ENCODE measurements around the gene ZMYM4.

DNA sequence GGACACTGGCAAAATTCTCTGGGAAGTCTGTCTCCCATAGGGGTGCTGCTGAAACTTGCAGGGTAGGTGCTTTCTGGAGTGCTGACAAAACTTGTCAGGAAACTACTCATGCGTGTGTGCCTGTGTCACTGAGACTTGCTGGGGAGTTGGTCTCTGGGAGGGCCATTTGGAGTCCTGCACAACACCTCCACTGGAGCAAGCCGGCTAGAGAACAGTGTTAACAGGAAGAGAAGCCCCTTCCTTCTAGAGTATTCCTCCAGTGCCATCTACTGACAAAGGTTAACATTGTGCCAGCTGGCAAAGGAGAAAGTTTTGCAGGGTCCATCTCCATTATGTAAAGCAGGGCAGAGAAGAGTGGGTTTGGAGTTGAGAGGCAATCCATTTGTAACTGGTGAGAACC lies 30.0 kb downstream of the ZMYM4 start:
- no peak for TF ChIP-seq POLR2A (IDR thresholded peaks at IDR 0.05; ENCODE audit: low read depth, low read length)
- no peak for TF ChIP-seq TAF1 (IDR thresholded peaks at IDR 0.05; ENCODE audit: borderline replicate concordance, low read depth, low read length)
- no peak for TF ChIP-seq POLR2AphosphoS5 (IDR thresholded peaks at IDR 0.05; ENCODE audit: low read depth, low read length)

Data from GM12892 (cell line).